ENCODE measurements around the gene ABLIM2. TPM values are rescaled to one million over a fixed set of nuclear protein-coding genes. Genes with fewer than 3 reads are reported as not detected.

ABLIM2 gene
- total and polyA plus RNA-seq, 10 of the 15 experiments (the other 5 are each of a cell fraction or from before 2014, with no cell fraction given), result 0.03 to 0.15 (median 0.05) TPM; not detected in 7

GRCh38 chr4:8130346-8131066, 28.1 kb downstream of the ABLIM2 start:
- H3K9me3 ChIP-seq (replicated peaks; ENCODE audit: control insufficient read depth, insufficient read depth, low read length), result no peaks in the 10 kb centered on the region
- no peak overlapping the region for H3K9ac ChIP-seq (ENCODE audit: control insufficient read depth, insufficient read depth, low read length)
- no peak for DNase-seq (ENCODE audit: low read depth, low spot score)
- no peak overlapping the region for H2AFZ ChIP-seq (ENCODE audit: control insufficient read depth, low read depth, low read length)
- ChIA-PET RAD21 (ENCODE audit: unreplicated experiment) (interaction anchor here (0.6 kb wide), 1 partner anchor 74 kb away, joined by 3 read pairs; no protein-coding TSS in a partner anchor), SMC1A (ENCODE audit: uncharacterized antibody, unreplicated experiment) (no interaction called here), POLR2A (no interaction called here), CTCF (no interaction called here)
- H3K4me3 ChIP-seq, result no peak overlapping the region
- H3K27ac ChIP-seq (ENCODE audit: control insufficient read depth, insufficient read depth), result no peak overlapping the region
- no peak overlapping the region for H3K4me2 ChIP-seq (ENCODE audit: control insufficient read depth, insufficient read depth)
- TF ChIP-seq REST (IDR thresholded peaks at IDR 0.05; ENCODE audit: low read depth, low read length), result no peak
- TF ChIP-seq CTCF (IDR thresholded peaks at IDR 0.05 in 2 of 3, conservative IDR thresholded peaks at IDR 0.05 in 1 of 3; ENCODE audit: control insufficient read depth in 2 of 3, extremely low read depth in 1 of 3, insufficient read depth in 1 of 3, low read depth in 3 of 3, low read length in 3 of 3), result 0 out of 6 replicates have a peak, but pooled peaks of 1 of the 3 experiments have one; percentile 8
- no peak for TF ChIP-seq RCOR1 (conservative IDR thresholded peaks at IDR 0.05; ENCODE audit: low read depth, low read length)
- H3K4me1 ChIP-seq (ENCODE audit: control insufficient read depth, insufficient read depth, low read length), result no peaks in the 10 kb centered on the region
- intact Hi-C loops (cut with micrococcal nuclease; ENCODE audit: unreplicated experiment) (no loop called here), in situ Hi-C loops (cut with MboI) (no loop called here)
- no peaks in the 10 kb centered on the region for H3K79me2 ChIP-seq (ENCODE audit: control insufficient read depth, insufficient read depth, low read length)
- H4K20me1 ChIP-seq (ENCODE audit: control insufficient read depth, insufficient read depth), result no peaks in the 10 kb centered on the region
- no peak for FAIRE-seq
- WGBS (ENCODE audit: insufficient coverage, insufficient replicate concordance, low lambda C conversion rate, missing lambda C conversion rate), result 32% methylated on average over 18 of the region's 18 CpGs
- H3K27me3 ChIP-seq (replicated peaks in 1 of 2; ENCODE audit: control insufficient read depth in 2 of 2, insufficient read depth in 2 of 2, low read length in 1 of 2), result peaks cover 1 to 3% of the 10 kb centered on the region in 2 experiments; a peak in 2 of 4 replicates
- ATAC-seq, result peak; percentile 35; the same call in 1 of the 3 replicates
- no peaks in the 10 kb centered on the region for H3K36me3 ChIP-seq (ENCODE audit: control insufficient read depth in 2 of 2, insufficient read depth in 2 of 2, low read length in 1 of 2)
- no TSS peak for BruUV-seq (replicated peaks)
